Gastrocnemius medialis (tissue), 4 donors: ENCODE results near the gene NAV2.

ENCODE experiments used
- POLR2A ChIP-seq, 2 donors: fragments of 450-650 bp; IDR thresholded peaks; one replicate each; pipeline ENCODE4 v1.6.1; 2017; ENCODE audit warnings: antibody characterized with exemption in 2 of 2, mild to moderate bottlenecking in 2 of 2, moderate library complexity in 2 of 2
- TF ChIP-seq, protein P1 (sequence below), 5 experiments: fragments of 450-650 bp in 3 of 5; fragments of 200-600 bp in 2 of 5; sonication (generic) in 2 of 5; IDR thresholded peaks in 4 of 5; conservative IDR thresholded peaks in 1 of 5; 1 replicate in 4 of 5; 2 replicates in 1 of 5; pipeline ENCODE4 v1.5.1; 2016 to 2019; ENCODE audit warnings: antibody characterized with exemption in 5 of 5, mild to moderate bottlenecking in 3 of 5, moderate library complexity in 3 of 5

DNA sequence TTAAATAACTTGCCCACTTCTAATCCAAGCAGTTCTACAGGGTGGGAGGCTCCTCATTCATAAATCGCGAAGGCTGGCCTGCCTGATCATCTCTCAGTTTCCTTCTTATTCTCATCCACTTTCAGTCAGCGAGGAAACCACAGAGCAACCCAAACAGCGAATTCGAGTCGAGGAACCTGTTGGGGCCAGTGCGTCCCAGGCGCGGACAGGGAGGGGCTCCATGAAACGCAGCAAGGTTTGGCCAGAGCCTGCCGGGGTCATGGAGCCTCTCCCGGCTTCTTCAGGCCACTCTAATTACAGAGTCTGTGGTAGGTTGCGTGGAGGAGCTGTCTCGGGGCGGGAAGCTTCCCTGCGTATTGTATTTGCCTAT, 741 bp upstream of the NAV2 start:
- TF ChIP-seq, protein P1, sequence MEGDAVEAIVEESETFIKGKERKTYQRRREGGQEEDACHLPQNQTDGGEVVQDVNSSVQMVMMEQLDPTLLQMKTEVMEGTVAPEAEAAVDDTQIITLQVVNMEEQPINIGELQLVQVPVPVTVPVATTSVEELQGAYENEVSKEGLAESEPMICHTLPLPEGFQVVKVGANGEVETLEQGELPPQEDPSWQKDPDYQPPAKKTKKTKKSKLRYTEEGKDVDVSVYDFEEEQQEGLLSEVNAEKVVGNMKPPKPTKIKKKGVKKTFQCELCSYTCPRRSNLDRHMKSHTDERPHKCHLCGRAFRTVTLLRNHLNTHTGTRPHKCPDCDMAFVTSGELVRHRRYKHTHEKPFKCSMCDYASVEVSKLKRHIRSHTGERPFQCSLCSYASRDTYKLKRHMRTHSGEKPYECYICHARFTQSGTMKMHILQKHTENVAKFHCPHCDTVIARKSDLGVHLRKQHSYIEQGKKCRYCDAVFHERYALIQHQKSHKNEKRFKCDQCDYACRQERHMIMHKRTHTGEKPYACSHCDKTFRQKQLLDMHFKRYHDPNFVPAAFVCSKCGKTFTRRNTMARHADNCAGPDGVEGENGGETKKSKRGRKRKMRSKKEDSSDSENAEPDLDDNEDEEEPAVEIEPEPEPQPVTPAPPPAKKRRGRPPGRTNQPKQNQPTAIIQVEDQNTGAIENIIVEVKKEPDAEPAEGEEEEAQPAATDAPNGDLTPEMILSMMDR (IDR thresholded peaks at IDR 0.05 in 4 of 5, conservative IDR thresholded peaks at IDR 0.05 in 1 of 5): no peak
- TF ChIP-seq POLR2A (IDR thresholded peaks at IDR 0.05): no peak
